Activated T-cell treated with anti-CD3 and anti-CD28 coated beads, Interleukin-2, amount 50 U/mL, for 72 hours (primary cell): Measurements from ENCODE around the gene FES. TPM values are rescaled to one million over a fixed set of nuclear protein-coding genes. Genes with fewer than 3 reads are reported as not detected.
A peak's percentile ranks its signal among the peaks of the same experiment; 100 is the strongest.
"Not testable (repeated sequence)": the region's sequence is repeated elsewhere in the genome, so short reads cannot be mapped to it uniquely, and the experiment has no call there.

Experiments
- ATAC-seq, 2 donors: fragments of 150-1000 bp; cut with Tn5 transposase; replicated peaks in 1 of 2; 2 replicates each; pipeline ENCODE4 v1.10.0; 2021; ENCODE audit warnings: moderate library complexity in 2 of 2, mild to moderate bottlenecking in 1 of 2
- DNase-seq, 2 donors: peaks; one replicate each; pipeline ENCODE4 v3.0.0; 2021 to 2022; ENCODE audit warnings: mixed read lengths in 1 of 2
- H3K27ac Mint-ChIP-seq: one replicate; pipeline ENCODE4 v1.8.0; 2022; ENCODE audit warnings: mild to moderate bottlenecking, moderate library complexity, mixed read lengths
- H3K27me3 Mint-ChIP-seq: one replicate; pipeline ENCODE4 v1.8.0; 2022; ENCODE audit warnings: low read depth, mixed read lengths
- H3K36me3 Mint-ChIP-seq, 2 donors: one replicate each; pipeline ENCODE4 v1.8.0; 2022; ENCODE audit warnings: mixed read lengths in 2 of 2, mild to moderate bottlenecking in 1 of 2; ENCODE audit not compliant: insufficient read depth in 2 of 2
- H3K4me1 Mint-ChIP-seq: one replicate; pipeline ENCODE4 v1.8.0; 2022; ENCODE audit warnings: low read depth, mixed read lengths
- H3K4me3 Mint-ChIP-seq, 2 donors: one replicate each; pipeline ENCODE4 v1.8.0; 2022; ENCODE audit warnings: mild to moderate bottlenecking in 2 of 2, mixed read lengths in 2 of 2, moderate library complexity in 2 of 2
- H3K9me3 Mint-ChIP-seq, 2 donors: one replicate each; pipeline ENCODE4 v1.8.0; 2022; ENCODE audit warnings: mixed read lengths in 2 of 2
- total RNA-seq, 2 donors: library from RNA; stranded (reverse); gene quantifications; one replicate each; pipeline ENCODE4 v1.2.3, GENCODE V29; 2022

FES gene
- total RNA-seq, 2 donors from 2014 or later = 68.3 to 81.5 TPM

DNA sequence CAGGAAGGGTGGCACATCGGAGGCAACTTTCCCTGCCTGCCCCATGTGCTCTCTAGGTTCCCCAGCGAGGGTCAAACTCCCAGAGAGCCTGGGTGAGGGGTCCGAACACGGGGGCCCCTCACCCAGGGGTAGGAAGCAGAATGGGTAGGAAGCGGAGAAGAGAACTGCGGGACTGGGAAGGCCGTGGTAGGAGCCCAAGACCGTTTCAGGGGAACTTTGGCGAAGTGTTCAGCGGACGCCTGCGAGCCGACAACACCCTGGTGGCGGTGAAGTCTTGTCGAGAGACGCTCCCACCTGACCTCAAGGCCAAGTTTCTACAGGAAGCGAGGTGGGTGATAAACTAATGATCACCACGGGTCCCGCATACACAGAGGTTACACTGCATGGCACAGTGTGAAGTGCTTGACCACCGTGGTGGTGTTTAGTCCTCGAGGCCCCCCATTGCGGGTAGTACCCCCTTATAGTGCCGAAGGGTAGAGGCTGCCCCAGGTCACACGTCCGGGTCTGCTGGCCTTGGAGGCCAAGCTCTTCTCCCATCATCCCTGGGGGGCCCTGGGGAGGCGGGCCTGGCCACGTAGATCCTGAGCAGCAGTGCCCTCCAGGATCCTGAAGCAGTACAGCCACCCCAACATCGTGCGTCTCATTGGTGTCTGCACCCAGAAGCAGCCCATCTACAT lies 8.3 kb downstream of the FES start:
- peak overlapping the region; percentile 61 for H3K27ac Mint-ChIP-seq
- peaks cover 12 to 16% of the 10 kb centered on the region in 2 donors for H3K36me3 Mint-ChIP-seq
- DNase-seq (no peak), ATAC-seq (no peak)
- H3K27me3 Mint-ChIP-seq = no peaks in the 10 kb centered on the region
- no peaks in the 10 kb centered on the region for H3K9me3 Mint-ChIP-seq
- H3K4me1 Mint-ChIP-seq = peaks cover 1% of the 10 kb centered on the region
- no peak overlapping the region for H3K4me3 Mint-ChIP-seq

- DNase-seq = no peak
- no peaks in the 10 kb centered on the region for H3K4me1 Mint-ChIP-seq
Measured at GRCh38 chr15:90893175-90894090, 9.1 kb downstream of the FES start.

DNA sequence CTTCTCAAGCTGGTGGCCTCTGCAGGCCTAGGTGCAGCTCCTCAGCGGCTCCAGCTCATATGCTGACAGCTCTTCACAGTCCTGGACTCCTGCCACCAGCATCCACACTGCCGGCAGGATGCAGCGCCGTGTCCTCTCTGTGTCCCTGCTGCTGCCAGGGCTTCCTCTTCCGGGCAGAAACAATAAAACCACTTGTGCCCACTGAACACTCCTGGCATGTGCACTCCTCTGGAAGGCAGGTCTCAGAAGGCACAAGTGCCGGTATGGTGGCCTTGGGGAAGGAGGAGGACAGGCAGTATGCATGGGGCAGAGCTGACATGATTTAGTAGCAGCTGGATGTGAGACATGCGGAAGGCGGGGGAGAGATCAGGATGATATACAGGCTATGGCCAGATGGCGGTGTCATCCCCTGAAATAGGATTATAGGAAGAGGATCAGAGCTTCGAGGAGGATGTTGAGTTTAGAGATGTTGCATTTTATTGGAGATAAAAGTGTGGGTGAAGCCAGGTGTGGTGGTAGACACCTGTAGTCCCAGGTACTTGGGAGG lies 11.3 kb downstream of the FES start:
- no peak overlapping the region for H3K4me3 Mint-ChIP-seq
- H3K4me1 Mint-ChIP-seq = no peaks in the 10 kb centered on the region
- H3K27ac Mint-ChIP-seq = peak overlapping the region; percentile 52
- no peak for DNase-seq
- H3K27me3 Mint-ChIP-seq = no peaks in the 10 kb centered on the region
- no peaks in the 10 kb centered on the region for H3K9me3 Mint-ChIP-seq
- ATAC-seq = peak in 1 of 2 donors; percentile 0
- peaks cover 6 to 10% of the 10 kb centered on the region in 2 donors for H3K36me3 Mint-ChIP-seq

More at GRCh38 chr15:90893175-90894090, 9.1 kb downstream of the FES start:
- Mint-ChIP-seq H3K27me3 (no peaks in the 10 kb centered on the region), H3K27ac (no peak overlapping the region), H3K9me3 (no peaks in the 10 kb centered on the region), H3K4me3 (no peak overlapping the region), H3K36me3 (peaks cover 7 to 12% of the 10 kb centered on the region in 2 donors)
- ATAC-seq = peak; percentile 2 to 15

DNA sequence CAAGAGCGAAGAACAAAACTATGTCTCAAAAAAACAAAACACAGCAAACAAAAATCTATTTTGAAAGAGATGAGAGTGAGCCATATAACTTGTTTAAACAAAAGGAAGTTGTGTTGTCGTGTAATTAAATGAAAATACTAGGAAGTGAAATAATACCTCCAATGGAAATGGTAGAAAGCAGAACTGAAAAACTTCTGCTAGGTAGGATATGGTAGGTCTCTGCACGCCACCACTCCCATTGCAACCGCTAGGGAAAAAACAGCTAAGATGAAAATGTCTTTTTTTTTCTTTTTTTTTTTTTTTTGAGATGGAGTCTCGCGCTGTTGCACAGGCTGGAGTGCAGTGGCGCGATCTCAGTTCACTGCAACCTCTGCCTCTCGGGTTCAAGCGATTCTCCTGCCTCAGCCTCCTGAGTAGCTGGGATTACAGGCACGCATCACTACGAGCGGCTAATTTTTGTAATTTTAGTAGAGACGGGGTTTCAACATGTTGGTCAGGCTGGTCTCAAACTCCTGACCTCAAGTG lies 12.9 kb downstream of the FES start:
- not testable (repeated sequence) for H3K9me3 Mint-ChIP-seq, ATAC-seq, DNase-seq, H3K4me3 Mint-ChIP-seq, H3K27me3 Mint-ChIP-seq, H3K36me3 Mint-ChIP-seq
- peaks cover 12% of the 10 kb centered on the region for H3K4me1 Mint-ChIP-seq
- H3K27ac Mint-ChIP-seq = peak overlapping the region; percentile 14

- DNase-seq = no peak
- ATAC-seq = no peak
Measured at GRCh38 chr15:90901175-90902039, 17.1 kb downstream of the FES start.

DNA sequence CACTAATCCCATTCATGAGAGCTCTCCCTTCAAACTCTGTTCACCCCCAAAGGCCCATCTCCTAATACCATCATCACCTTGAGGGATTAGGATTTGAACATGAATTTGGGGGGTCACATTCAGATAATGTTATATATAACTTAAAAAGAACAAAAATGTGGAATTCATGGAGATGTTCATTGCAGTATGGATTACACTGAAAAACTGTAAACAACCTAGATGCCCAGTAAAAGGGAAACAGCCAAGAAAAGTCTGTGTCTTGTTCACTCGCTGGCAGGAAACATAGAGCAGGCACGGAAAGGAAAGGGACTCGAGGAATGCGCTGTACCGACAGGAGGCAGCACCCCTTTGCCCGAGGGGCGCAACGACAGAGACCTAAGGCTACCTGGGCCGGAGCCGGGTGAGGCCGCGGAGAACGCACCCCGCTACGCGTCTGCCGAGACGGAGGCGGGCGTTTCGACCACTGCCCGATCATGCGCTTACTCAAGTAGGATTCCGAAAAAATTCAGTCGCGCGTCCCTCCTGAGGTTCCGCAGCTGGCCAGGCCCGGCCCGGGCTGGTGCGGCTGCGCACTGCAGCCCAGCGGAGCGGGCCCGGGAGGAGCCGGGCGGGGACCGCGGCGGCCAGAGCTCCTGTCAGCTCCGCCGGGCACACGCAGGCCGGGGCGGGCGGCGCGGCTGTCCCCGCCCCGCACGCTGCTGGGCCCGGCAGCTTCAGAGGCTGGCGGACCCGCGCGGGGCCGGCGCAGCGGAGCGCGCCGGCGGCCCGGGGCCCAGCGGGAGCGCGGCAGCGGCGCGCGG lies 17.9 kb downstream of the FES start:
- ATAC-seq (peak; percentile 78 to 79), DNase-seq (peak; percentile 79 to 83)
- no peaks in the 10 kb centered on the region for H3K9me3 Mint-ChIP-seq
- no peaks in the 10 kb centered on the region for H3K27me3 Mint-ChIP-seq
- peak overlapping the region; percentile 98 for H3K27ac Mint-ChIP-seq
- H3K36me3 Mint-ChIP-seq = peaks cover 4 to 13% of the 10 kb centered on the region in 2 donors
- peaks cover 30% of the 10 kb centered on the region for H3K4me1 Mint-ChIP-seq
- peak overlapping the region; percentile 85 to 88 for H3K4me3 Mint-ChIP-seq

More at GRCh38 chr15:90901175-90902039, 17.1 kb downstream of the FES start:
- Mint-ChIP-seq H3K27me3 (no peaks in the 10 kb centered on the region), H3K4me1 (peaks cover 30% of the 10 kb centered on the region), H3K27ac (peak overlapping the region; percentile 98), H3K9me3 (no peaks in the 10 kb centered on the region), H3K4me3 (peak overlapping the region; percentile 85 to 88), H3K36me3 (peaks cover 4 to 13% of the 10 kb centered on the region in 2 donors)

DNA sequence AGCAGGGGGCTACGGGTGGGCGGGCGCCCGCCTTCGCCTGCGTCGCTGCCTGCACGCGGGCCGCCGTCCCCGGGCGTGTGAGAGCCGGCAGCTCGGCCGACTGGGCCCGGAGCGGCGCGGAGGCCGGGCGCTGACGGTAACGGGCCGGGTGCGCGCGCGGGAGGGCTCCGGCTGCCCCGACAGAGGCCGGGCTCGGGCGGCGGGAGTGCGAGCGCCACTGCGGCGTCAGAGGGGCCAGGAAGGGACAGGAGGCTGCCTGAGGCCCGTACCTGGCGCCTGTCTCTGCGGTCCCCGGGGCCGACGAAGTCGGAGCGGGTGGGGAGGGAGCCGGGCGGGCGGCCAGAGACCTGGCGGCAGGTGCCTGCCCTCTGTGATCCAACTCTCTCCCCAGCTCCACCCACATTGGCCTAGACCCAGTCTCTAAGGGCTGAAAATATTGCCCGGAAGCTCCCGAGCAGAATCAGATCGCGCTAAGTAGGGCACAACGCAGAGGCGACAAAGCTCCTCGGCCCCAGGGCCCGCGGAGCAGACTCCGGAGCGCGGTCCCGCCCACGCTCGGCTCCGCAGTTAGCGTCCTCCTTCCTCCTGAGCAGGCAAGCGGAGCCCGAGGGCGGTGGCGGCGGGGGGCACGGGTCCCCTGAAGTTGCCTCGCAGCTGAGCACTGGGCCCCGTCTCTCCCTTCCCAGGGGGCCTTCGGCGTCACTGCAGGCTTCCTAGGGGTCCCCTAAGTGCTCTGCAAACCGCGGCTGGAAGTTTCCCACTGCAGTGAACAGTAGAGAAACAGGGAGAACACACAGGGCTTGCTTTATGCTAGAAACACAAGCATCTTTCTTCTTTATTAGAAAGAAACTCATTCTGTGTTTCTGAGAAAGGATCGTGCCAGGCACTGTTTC lies 18.8 kb downstream of the FES start, which contains the start of gene MAN2A2:
Gene MAN2A2, plus strand, starts transcription at position 463 of the 893 bp plus-strand sequence. CDS start 906 bp downstream, outside the sequence.
- Mint-ChIP-seq H3K27ac (peak within 1 kb of the TSS; percentile 98), H3K27me3 (no peaks in the 10 kb centered on the region), H3K4me3 (peak within 1 kb of the TSS; percentile 89 to 96), H3K36me3 (peaks cover 4 to 17% of the 10 kb centered on the region in 2 donors), H3K9me3 (no peaks in the 10 kb centered on the region), H3K4me1 (peaks cover 30% of the 10 kb centered on the region)
- peak; percentile 57 to 71 for ATAC-seq
- peak; percentile 87 to 88 for DNase-seq

- H3K4me1 Mint-ChIP-seq = peaks cover 30% of the 10 kb centered on the region
- no peak for ATAC-seq
Measured at GRCh38 chr15:90903733-90904536, 19.6 kb downstream of the FES start.

GRCh38 chr15:90904746-90905145 lies 20.4 kb downstream of the FES start:
- Mint-ChIP-seq H3K9me3 (no peaks in the 10 kb centered on the region), H3K27me3 (no peaks in the 10 kb centered on the region), H3K4me1 (peaks cover 30% of the 10 kb centered on the region), H3K36me3 (peaks cover 4 to 22% of the 10 kb centered on the region in 2 donors), H3K4me3 (no peak overlapping the region), H3K27ac (no peak overlapping the region)
- no peak for DNase-seq
- no peak for ATAC-seq

More at GRCh38 chr15:90903733-90904536, 19.6 kb downstream of the FES start:
- H3K4me3 Mint-ChIP-seq = peak overlapping the region; percentile 89 to 96
- no peaks in the 10 kb centered on the region for H3K27me3 Mint-ChIP-seq
- H3K9me3 Mint-ChIP-seq = no peaks in the 10 kb centered on the region
- peak in 1 of 2 donors; percentile 27 for DNase-seq
- peaks cover 4 to 19% of the 10 kb centered on the region in 2 donors for H3K36me3 Mint-ChIP-seq
- peak overlapping the region; percentile 88 for H3K27ac Mint-ChIP-seq
